ENCODE data around the gene BMAL1. TPM values are rescaled to one million over a fixed set of nuclear protein-coding genes. Genes with fewer than 3 reads are reported as not detected.

BMAL1 gene
- total and polyA plus RNA-seq, 2 of the 8 experiments (the other 6 are each of a cell fraction or from before 2014, with no cell fraction given) = 6.8 to 6.9 TPM

- TF ChIP-seq TCF12 (IDR thresholded peaks at IDR 0.05; ENCODE audit: low read depth, low read length) (no peak), TAF7 (optimal IDR thresholded peaks at IDR 0.05; ENCODE audit: borderline replicate concordance, low read depth, low read length) (no peak), ZNF274 (IDR thresholded peaks at IDR 0.05; ENCODE audit: borderline replicate concordance, extremely low read depth, low read length) (no peak), CTBP2 (IDR thresholded peaks at IDR 0.05; ENCODE audit: borderline replicate concordance, insufficient read depth, insufficient read length, low read length) (no peak), SIX5 (IDR thresholded peaks at IDR 0.05; ENCODE audit: low read depth, low read length) (no peak), CEBPB (IDR thresholded peaks at IDR 0.05; ENCODE audit: low read depth, low read length) (peak; percentile 11; the same call in 1 of the 2 replicates), SP2 (IDR thresholded peaks at IDR 0.05; ENCODE audit: low read length) (no peak), MAFK (IDR thresholded peaks at IDR 0.05; ENCODE audit: low read depth, low read length) (no peak)
- TF ChIP-seq, protein P1, sequence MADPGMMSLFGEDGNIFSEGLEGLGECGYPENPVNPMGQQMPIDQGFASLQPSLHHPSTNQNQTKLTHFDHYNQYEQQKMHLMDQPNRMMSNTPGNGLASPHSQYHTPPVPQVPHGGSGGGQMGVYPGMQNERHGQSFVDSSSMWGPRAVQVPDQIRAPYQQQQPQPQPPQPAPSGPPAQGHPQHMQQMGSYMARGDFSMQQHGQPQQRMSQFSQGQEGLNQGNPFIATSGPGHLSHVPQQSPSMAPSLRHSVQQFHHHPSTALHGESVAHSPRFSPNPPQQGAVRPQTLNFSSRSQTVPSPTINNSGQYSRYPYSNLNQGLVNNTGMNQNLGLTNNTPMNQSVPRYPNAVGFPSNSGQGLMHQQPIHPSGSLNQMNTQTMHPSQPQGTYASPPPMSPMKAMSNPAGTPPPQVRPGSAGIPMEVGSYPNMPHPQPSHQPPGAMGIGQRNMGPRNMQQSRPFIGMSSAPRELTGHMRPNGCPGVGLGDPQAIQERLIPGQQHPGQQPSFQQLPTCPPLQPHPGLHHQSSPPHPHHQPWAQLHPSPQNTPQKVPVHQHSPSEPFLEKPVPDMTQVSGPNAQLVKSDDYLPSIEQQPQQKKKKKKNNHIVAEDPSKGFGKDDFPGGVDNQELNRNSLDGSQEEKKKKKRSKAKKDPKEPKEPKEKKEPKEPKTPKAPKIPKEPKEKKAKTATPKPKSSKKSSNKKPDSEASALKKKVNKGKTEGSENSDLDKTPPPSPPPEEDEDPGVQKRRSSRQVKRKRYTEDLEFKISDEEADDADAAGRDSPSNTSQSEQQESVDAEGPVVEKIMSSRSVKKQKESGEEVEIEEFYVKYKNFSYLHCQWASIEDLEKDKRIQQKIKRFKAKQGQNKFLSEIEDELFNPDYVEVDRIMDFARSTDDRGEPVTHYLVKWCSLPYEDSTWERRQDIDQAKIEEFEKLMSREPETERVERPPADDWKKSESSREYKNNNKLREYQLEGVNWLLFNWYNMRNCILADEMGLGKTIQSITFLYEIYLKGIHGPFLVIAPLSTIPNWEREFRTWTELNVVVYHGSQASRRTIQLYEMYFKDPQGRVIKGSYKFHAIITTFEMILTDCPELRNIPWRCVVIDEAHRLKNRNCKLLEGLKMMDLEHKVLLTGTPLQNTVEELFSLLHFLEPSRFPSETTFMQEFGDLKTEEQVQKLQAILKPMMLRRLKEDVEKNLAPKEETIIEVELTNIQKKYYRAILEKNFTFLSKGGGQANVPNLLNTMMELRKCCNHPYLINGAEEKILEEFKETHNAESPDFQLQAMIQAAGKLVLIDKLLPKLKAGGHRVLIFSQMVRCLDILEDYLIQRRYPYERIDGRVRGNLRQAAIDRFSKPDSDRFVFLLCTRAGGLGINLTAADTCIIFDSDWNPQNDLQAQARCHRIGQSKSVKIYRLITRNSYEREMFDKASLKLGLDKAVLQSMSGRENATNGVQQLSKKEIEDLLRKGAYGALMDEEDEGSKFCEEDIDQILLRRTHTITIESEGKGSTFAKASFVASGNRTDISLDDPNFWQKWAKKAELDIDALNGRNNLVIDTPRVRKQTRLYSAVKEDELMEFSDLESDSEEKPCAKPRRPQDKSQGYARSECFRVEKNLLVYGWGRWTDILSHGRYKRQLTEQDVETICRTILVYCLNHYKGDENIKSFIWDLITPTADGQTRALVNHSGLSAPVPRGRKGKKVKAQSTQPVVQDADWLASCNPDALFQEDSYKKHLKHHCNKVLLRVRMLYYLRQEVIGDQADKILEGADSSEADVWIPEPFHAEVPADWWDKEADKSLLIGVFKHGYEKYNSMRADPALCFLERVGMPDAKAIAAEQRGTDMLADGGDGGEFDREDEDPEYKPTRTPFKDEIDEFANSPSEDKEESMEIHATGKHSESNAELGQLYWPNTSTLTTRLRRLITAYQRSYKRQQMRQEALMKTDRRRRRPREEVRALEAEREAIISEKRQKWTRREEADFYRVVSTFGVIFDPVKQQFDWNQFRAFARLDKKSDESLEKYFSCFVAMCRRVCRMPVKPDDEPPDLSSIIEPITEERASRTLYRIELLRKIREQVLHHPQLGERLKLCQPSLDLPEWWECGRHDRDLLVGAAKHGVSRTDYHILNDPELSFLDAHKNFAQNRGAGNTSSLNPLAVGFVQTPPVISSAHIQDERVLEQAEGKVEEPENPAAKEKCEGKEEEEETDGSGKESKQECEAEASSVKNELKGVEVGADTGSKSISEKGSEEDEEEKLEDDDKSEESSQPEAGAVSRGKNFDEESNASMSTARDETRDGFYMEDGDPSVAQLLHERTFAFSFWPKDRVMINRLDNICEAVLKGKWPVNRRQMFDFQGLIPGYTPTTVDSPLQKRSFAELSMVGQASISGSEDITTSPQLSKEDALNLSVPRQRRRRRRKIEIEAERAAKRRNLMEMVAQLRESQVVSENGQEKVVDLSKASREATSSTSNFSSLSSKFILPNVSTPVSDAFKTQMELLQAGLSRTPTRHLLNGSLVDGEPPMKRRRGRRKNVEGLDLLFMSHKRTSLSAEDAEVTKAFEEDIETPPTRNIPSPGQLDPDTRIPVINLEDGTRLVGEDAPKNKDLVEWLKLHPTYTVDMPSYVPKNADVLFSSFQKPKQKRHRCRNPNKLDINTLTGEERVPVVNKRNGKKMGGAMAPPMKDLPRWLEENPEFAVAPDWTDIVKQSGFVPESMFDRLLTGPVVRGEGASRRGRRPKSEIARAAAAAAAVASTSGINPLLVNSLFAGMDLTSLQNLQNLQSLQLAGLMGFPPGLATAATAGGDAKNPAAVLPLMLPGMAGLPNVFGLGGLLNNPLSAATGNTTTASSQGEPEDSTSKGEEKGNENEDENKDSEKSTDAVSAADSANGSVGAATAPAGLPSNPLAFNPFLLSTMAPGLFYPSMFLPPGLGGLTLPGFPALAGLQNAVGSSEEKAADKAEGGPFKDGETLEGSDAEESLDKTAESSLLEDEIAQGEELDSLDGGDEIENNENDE (IDR thresholded peaks at IDR 0.05; ENCODE audit: insufficient replicate concordance, low read length) = peak; percentile 74
Observed at GRCh38 chr11:13434247-13435205, 156.9 kb downstream of the BMAL1 start (continued).

All from H1 (cell line).